Measurements from ENCODE around the gene PICALM. TPM values are rescaled to one million over a fixed set of nuclear protein-coding genes. Genes with fewer than 3 reads are reported as not detected.
A peak's percentile ranks its signal among the peaks of the same experiment; 100 is the strongest.

PICALM gene
- total RNA-seq, 2 experiments from 2014 or later: 110 to 115 TPM

DNA sequence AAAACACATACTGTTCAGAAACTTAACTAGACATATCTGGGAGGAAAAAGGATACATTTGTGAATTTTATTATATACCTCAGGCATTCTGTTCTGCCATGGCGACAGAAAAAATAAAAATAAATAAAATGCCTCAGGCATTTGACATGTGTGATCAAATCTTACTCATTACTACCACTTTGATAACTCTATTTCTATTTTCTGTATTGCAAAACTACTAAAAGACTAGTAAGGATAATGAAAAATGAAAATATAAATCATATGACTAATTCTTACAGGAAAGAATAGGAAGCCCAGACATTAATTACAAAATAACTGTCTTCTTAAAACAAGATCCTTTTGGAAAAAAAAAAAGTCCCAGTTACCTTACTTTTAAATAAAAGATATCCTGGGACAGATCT is 5.3 kb downstream of the PICALM start:
- Mint-ChIP-seq H3K4me1 (ENCODE audit: low read depth) (peaks cover 73% of the 10 kb centered on the region), H3K9me3 (ENCODE audit: insufficient read depth) (no peaks in the 10 kb centered on the region), H3K27ac (no peak overlapping the region), H3K4me3 (peak overlapping the region; percentile 44), H3K27me3 (ENCODE audit: low read depth) (no peaks in the 10 kb centered on the region), H3K36me3 (ENCODE audit: low read depth) (peaks cover 48% of the 10 kb centered on the region)
- CTCF ChIA-PET: interaction anchor here (1.4 to 6.4 kb wide), 2 partner anchors 21 to 130 kb away, joined by 9 to 65 read pairs; no protein-coding TSS in a partner anchor
- ATAC-seq: no peak
- DNase-seq: no peak
- POLR2A ChIA-PET: no interaction called here

- H3K27ac Mint-ChIP-seq: peak overlapping the region; percentile 78
Observed at GRCh38 chr11:86062719-86063118, 6.2 kb downstream of the PICALM start.

GRCh38 chr11:86061483-86062205 is 7.2 kb downstream of the PICALM start:
- ATAC-seq (no peak), DNase-seq (no peak)
- CTCF ChIA-PET: interaction anchor here (1.4 to 2.1 kb wide), 3 partner anchors 14 to 132 kb away, joined by 3 to 9 read pairs (median 6); no protein-coding TSS in a partner anchor
- Mint-ChIP-seq H3K4me1 (ENCODE audit: low read depth) (peaks cover 86% of the 10 kb centered on the region), H3K4me3 (peak overlapping the region; percentile 70), H3K27me3 (ENCODE audit: low read depth) (no peaks in the 10 kb centered on the region), H3K36me3 (ENCODE audit: low read depth) (peaks cover 38% of the 10 kb centered on the region), H3K9me3 (ENCODE audit: insufficient read depth) (no peaks in the 10 kb centered on the region), H3K27ac (peak overlapping the region; percentile 78)
- POLR2A ChIA-PET: no interaction called here

More at GRCh38 chr11:86062719-86063118, 6.2 kb downstream of the PICALM start:
- peaks cover 78% of the 10 kb centered on the region for H3K4me1 Mint-ChIP-seq (ENCODE audit: low read depth)
- no peaks in the 10 kb centered on the region for H3K27me3 Mint-ChIP-seq (ENCODE audit: low read depth)
- ATAC-seq (peak; percentile 54), DNase-seq (no peak)
- CTCF ChIA-PET: interaction anchor here (1.4 kb wide), 1 partner anchor 131 kb away, joined by 9 read pairs; no protein-coding TSS in a partner anchor
- no peaks in the 10 kb centered on the region for H3K9me3 Mint-ChIP-seq (ENCODE audit: insufficient read depth)
- POLR2A ChIA-PET: interaction anchor here (1.0 kb wide), 1 partner anchor 15 kb away, joined by 3 read pairs; no protein-coding TSS in a partner anchor
- H3K4me3 Mint-ChIP-seq: peak overlapping the region; percentile 70
- H3K36me3 Mint-ChIP-seq (ENCODE audit: low read depth): peaks cover 42% of the 10 kb centered on the region

DNA sequence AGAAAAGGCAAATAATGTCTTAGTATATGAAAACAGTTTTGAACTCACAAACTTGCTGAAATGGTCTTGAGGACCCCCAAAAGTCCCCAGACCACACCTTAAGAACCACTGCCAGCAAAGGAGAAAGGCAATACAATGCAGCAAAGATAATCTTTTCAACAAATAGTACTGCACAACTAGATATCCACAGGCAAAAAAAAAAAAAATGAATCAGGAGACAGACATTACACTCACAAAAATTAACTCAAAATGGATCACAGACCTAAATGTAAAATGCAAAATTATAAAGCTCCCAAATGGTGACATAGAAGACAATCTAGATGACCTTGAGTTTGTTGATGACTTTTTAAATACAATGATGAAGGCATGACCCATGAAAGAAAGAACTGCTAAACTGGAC is 8.3 kb downstream of the PICALM start:
- ATAC-seq (no peak), DNase-seq (no peak)
- ChIA-PET CTCF (interaction anchor here (1.6 to 2.1 kb wide), 3 partner anchors 13 to 55 kb away, joined by 3 to 6 read pairs (median 3); no protein-coding TSS in a partner anchor), POLR2A (interaction anchor here (0.9 kb wide), 1 partner anchor 8 kb away, joined by 3 read pairs; no protein-coding TSS in a partner anchor)
- H3K9me3 Mint-ChIP-seq (ENCODE audit: insufficient read depth): no peaks in the 10 kb centered on the region
- H3K36me3 Mint-ChIP-seq (ENCODE audit: low read depth): peaks cover 39% of the 10 kb centered on the region
- no peak overlapping the region for H3K27ac Mint-ChIP-seq
- peaks cover 84% of the 10 kb centered on the region for H3K4me1 Mint-ChIP-seq (ENCODE audit: low read depth)
- no peaks in the 10 kb centered on the region for H3K27me3 Mint-ChIP-seq (ENCODE audit: low read depth)
- no peak overlapping the region for H3K4me3 Mint-ChIP-seq

GRCh38 chr11:86058360-86058759 is 10.5 kb downstream of the PICALM start:
- Mint-ChIP-seq H3K9me3 (ENCODE audit: insufficient read depth) (no peaks in the 10 kb centered on the region), H3K27ac (no peak overlapping the region), H3K4me3 (no peak overlapping the region), H3K4me1 (ENCODE audit: low read depth) (peaks cover 74% of the 10 kb centered on the region), H3K27me3 (ENCODE audit: low read depth) (no peaks in the 10 kb centered on the region), H3K36me3 (ENCODE audit: low read depth) (peaks cover 46% of the 10 kb centered on the region)
- ChIA-PET POLR2A (no interaction called here), CTCF (interaction anchor here (0.7 to 1.8 kb wide), 3 partner anchors 10 to 144 kb away, joined by 3 to 4 read pairs (median 4); no protein-coding TSS in a partner anchor)
- DNase-seq (no peak), ATAC-seq (no peak)

- ChIA-PET CTCF (no interaction called here), POLR2A (no interaction called here)
- no peak for DNase-seq
- Mint-ChIP-seq H3K9me3 (ENCODE audit: insufficient read depth) (no peaks in the 10 kb centered on the region), H3K27ac (no peak overlapping the region), H3K4me1 (ENCODE audit: low read depth) (peaks cover 71% of the 10 kb centered on the region), H3K4me3 (no peak overlapping the region), H3K27me3 (ENCODE audit: low read depth) (no peaks in the 10 kb centered on the region), H3K36me3 (ENCODE audit: low read depth) (peaks cover 52% of the 10 kb centered on the region)
- ATAC-seq: no peak
Observed at GRCh38 chr11:86056351-86056854, 12.5 kb downstream of the PICALM start.

GRCh38 chr11:86052693-86053641 is 15.9 kb downstream of the PICALM start:
- ATAC-seq (no peak), DNase-seq (no peak)
- ChIA-PET POLR2A (interaction anchor here (0.5 to 1.7 kb wide), 3 partner anchors 16 to 333 kb away, joined by 3 to 4 read pairs (median 4); partner anchors contain the start of gene PICALM), CTCF (interaction anchor here (1.2 to 4.6 kb wide), 3 partner anchors 11 to 166 kb away, joined by 5 to 33 read pairs (median 21); no protein-coding TSS in a partner anchor)
- Mint-ChIP-seq H3K4me1 (ENCODE audit: low read depth) (peaks cover 62% of the 10 kb centered on the region), H3K27me3 (ENCODE audit: low read depth) (no peaks in the 10 kb centered on the region), H3K27ac (no peak overlapping the region), H3K36me3 (ENCODE audit: low read depth) (peaks cover 41% of the 10 kb centered on the region), H3K4me3 (no peak overlapping the region), H3K9me3 (ENCODE audit: insufficient read depth) (no peaks in the 10 kb centered on the region)

GRCh38 chr11:86050196-86050709 is 18.6 kb downstream of the PICALM start:
- Mint-ChIP-seq H3K27ac (no peak overlapping the region), H3K9me3 (ENCODE audit: insufficient read depth) (no peaks in the 10 kb centered on the region), H3K4me3 (no peak overlapping the region), H3K4me1 (ENCODE audit: low read depth) (peaks cover 68% of the 10 kb centered on the region), H3K36me3 (ENCODE audit: low read depth) (peaks cover 31% of the 10 kb centered on the region), H3K27me3 (ENCODE audit: low read depth) (no peaks in the 10 kb centered on the region)
- POLR2A ChIA-PET: no interaction called here
- CTCF ChIA-PET: interaction anchor here (1.0 to 4.2 kb wide), 3 partner anchors 17 to 146 kb away, joined by 3 to 21 read pairs (median 3); no protein-coding TSS in a partner anchor
- no peak for ATAC-seq
- no peak for DNase-seq

- Mint-ChIP-seq H3K4me1 (ENCODE audit: low read depth) (peaks cover 77% of the 10 kb centered on the region), H3K27ac (peak overlapping the region; percentile 78), H3K27me3 (ENCODE audit: low read depth) (no peaks in the 10 kb centered on the region), H3K36me3 (ENCODE audit: low read depth) (peaks cover 18% of the 10 kb centered on the region), H3K9me3 (ENCODE audit: insufficient read depth) (no peaks in the 10 kb centered on the region), H3K4me3 (no peak overlapping the region)
- ATAC-seq (peak; percentile 30), DNase-seq (no peak)
- ChIA-PET CTCF (interaction anchor here (0.7 to 2.1 kb wide), 5 partner anchors 13 to 171 kb away, joined by 3 to 12 read pairs (median 3); no protein-coding TSS in a partner anchor), POLR2A (interaction anchor here (0.7 kb wide), 2 partner anchors 15 to 18 kb away, joined by 3 read pairs; no protein-coding TSS in a partner anchor)
Observed at GRCh38 chr11:86047275-86047991, 21.5 kb downstream of the PICALM start.

DNA sequence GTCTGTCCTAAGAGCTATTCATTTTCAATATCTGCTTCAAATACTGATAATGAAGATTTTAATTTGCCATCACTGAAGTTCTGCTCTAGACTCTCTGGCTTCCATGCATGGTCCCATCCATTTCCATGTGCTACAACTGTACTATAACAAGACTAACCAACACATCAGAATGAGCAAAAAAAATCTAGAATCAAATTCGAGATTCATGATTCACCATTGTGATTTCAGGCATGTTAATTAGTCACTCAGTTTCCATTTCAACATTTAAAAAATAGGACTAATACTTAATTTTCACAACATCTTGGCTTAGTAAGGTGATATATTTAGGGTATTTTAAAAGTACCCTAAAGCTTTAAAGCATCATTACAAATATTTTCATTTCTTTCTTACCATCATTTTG is 22.8 kb downstream of the PICALM start:
- POLR2A ChIA-PET: no interaction called here
- DNase-seq (no peak), ATAC-seq (no peak)
- Mint-ChIP-seq H3K4me1 (ENCODE audit: low read depth) (peaks cover 77% of the 10 kb centered on the region), H3K36me3 (ENCODE audit: low read depth) (peaks cover 10% of the 10 kb centered on the region), H3K27me3 (ENCODE audit: low read depth) (no peaks in the 10 kb centered on the region), H3K9me3 (ENCODE audit: insufficient read depth) (no peaks in the 10 kb centered on the region), H3K27ac (no peak overlapping the region), H3K4me3 (no peak overlapping the region)
- CTCF ChIA-PET: interaction anchor here (0.8 to 1.6 kb wide), 5 partner anchors 22 to 245 kb away, joined by 3 to 13 read pairs (median 3); no protein-coding TSS in a partner anchor

All from activated CD8-positive, alpha-beta T cell treated with anti-CD3 and anti-CD28 coated beads, Interleukin-2, amount 10 ng/mL, durations not matched to agents 7 days and 5 days (primary cell).